GM12874 (cell line): Measurements from ENCODE around the gene TMBIM4.

Source experiments
- TF ChIP-seq, protein P1 (sequence below): IDR thresholded peaks from 2 replicates; pipeline ENCODE4 v1.5.1; 2011; ENCODE audit warnings: low read depth, mild to moderate bottlenecking, control low read depth, low read length, moderate library complexity; ENCODE audit not compliant: insufficient read depth

The TMBIM4 gene

GRCh38 chr12:66129934-66130266, 39.9 kb downstream of the TMBIM4 start:
- TF ChIP-seq, protein P1, sequence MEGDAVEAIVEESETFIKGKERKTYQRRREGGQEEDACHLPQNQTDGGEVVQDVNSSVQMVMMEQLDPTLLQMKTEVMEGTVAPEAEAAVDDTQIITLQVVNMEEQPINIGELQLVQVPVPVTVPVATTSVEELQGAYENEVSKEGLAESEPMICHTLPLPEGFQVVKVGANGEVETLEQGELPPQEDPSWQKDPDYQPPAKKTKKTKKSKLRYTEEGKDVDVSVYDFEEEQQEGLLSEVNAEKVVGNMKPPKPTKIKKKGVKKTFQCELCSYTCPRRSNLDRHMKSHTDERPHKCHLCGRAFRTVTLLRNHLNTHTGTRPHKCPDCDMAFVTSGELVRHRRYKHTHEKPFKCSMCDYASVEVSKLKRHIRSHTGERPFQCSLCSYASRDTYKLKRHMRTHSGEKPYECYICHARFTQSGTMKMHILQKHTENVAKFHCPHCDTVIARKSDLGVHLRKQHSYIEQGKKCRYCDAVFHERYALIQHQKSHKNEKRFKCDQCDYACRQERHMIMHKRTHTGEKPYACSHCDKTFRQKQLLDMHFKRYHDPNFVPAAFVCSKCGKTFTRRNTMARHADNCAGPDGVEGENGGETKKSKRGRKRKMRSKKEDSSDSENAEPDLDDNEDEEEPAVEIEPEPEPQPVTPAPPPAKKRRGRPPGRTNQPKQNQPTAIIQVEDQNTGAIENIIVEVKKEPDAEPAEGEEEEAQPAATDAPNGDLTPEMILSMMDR = no peak

DNA sequence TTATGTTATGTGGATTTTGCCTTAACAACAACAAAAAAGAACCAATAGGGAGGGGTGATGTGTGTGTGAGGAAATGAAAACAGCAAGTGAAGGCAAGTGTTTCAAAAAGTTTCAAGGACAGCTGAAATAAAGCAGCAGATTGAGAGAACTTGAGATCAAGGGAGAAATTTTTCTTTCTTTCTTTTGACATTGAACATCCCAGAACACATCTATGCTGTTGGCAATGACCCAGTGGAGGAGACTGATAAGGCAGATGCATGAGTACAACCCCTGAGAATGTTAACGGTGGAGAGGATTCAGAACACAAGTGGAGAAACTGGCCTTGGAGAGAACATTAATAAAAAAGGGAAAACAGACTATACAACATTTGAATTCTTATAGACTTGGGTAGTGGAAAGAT, 42.1 kb downstream of the TMBIM4 start:
- TF ChIP-seq, protein P1 = no peak

- TF ChIP-seq, protein P1 = no peak
Measured at GRCh38 chr12:66120477-66120876, 49.3 kb downstream of the TMBIM4 start.

DNA sequence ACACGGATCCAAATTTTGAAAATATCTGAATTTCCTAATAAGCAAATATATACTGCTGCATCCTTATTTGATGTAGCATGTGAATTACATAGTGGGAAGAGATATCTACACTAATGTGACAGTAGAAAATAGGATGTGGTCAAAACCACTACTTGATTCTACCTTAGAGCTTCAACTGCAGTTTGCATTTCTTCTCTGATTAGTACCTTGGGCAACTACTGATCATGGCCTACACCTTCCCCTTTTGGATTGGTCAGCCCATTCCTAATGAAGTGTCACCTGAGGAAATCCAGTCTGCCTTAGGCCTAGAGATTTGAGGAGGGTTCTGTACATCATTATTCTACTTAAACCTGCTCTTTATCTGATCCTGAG, 49.9 kb downstream of the TMBIM4 start:
- TF ChIP-seq, protein P1 = no peak

GRCh38 chr12:66119229-66119869, 50.4 kb downstream of the TMBIM4 start:
- TF ChIP-seq, protein P1 = no peak

GRCh38 chr12:66118240-66118891, 51.4 kb downstream of the TMBIM4 start:
- TF ChIP-seq, protein P1 = no peak

- TF ChIP-seq, protein P1 = no peak
Measured at GRCh38 chr12:66117242-66117641, 52.6 kb downstream of the TMBIM4 start.
